Uterus (tissue), 2 donors: ENCODE data around the gene TRIM44.

Source experiments
- POLR2A ChIP-seq, 2 donors: fragments of 450-650 bp; IDR thresholded peaks; one replicate each; pipeline ENCODE4 v1.6.1; 2016; ENCODE audit warnings: antibody characterized with exemption in 2 of 2, mild to moderate bottlenecking in 1 of 2, moderate library complexity in 1 of 2
- TF ChIP-seq, protein P1 (sequence below), 4 experiments: fragments of 200-600 bp in 2 of 4; fragments of 450-650 bp in 2 of 4; sonication (generic) in 2 of 4; IDR thresholded peaks; one replicate each; pipeline ENCODE4 v1.5.1; 2016 to 2019; ENCODE audit warnings: antibody characterized with exemption in 4 of 4, mild to moderate bottlenecking in 2 of 4, moderate library complexity in 1 of 4

DNA sequence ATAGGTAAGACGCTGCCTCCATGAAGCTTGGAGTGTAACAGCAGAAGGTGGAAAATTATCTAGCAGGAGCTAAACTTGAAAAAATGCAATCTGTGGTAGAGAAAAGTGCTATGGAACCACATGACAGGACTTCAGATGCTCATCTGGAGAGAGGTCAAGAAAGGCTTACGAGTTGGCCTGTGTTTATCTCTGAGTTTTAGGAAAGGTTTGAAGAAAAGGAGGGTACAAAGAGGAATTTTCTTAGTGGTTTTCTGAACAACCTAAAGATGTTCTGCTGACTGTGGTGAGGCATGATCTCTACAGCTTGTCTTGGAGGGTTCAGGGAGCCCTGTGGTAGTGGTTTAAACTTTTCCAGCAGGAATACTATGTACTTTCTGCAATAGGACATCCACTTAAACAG lies 36.1 kb upstream of the TRIM44 start:
- no peak for TF ChIP-seq POLR2A (IDR thresholded peaks at IDR 0.05)
- TF ChIP-seq, protein P1, sequence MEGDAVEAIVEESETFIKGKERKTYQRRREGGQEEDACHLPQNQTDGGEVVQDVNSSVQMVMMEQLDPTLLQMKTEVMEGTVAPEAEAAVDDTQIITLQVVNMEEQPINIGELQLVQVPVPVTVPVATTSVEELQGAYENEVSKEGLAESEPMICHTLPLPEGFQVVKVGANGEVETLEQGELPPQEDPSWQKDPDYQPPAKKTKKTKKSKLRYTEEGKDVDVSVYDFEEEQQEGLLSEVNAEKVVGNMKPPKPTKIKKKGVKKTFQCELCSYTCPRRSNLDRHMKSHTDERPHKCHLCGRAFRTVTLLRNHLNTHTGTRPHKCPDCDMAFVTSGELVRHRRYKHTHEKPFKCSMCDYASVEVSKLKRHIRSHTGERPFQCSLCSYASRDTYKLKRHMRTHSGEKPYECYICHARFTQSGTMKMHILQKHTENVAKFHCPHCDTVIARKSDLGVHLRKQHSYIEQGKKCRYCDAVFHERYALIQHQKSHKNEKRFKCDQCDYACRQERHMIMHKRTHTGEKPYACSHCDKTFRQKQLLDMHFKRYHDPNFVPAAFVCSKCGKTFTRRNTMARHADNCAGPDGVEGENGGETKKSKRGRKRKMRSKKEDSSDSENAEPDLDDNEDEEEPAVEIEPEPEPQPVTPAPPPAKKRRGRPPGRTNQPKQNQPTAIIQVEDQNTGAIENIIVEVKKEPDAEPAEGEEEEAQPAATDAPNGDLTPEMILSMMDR (IDR thresholded peaks at IDR 0.05), result no peak
